ENCODE results near the gene POLA2. TPM values are rescaled to one million over a fixed set of nuclear protein-coding genes. Genes with fewer than 3 reads are reported as not detected.
A peak's percentile ranks its signal among the peaks of the same experiment; 100 is the strongest.

The POLA2 gene
- total and polyA plus RNA-seq, 9 of the 15 experiments (the other 6 are each of a cell fraction or from before 2014, with no cell fraction given) = 2.7 to 134 (median 44.4) TPM

DNA sequence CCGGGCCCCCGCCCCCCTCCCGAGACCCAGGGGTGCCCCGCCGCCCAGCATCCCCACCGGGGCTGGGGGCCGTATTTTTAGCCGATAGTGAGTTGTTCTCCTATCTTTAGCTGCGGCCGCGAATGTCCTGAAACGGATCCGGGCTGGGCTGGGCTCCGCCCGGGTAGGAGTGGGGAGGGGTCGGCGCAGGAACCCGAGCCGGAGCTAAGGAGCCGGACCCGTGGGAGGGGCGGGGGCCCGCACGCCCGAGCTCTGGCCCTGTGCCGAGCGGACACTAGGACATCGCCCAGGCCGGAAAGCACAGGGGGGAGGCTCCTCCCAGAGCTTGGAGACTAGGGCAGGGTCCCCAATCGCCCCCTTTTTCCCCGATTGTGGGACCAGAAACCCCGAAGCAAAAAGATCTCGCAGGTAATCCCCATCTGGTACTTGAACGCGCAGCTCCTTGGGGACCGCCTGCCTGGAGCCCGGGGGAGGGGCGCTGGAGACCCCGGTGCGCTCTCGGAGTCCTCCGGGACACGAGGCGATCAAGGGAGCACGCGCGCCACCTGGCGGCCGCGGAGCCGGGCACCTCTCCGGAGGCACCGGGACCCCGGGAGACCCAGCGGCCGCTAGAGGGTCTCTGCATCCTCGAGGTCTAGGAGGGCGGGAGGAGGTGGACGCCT lies 53.6 kb downstream of the POLA2 start (continued):
- TF ChIP-seq, protein P1, sequence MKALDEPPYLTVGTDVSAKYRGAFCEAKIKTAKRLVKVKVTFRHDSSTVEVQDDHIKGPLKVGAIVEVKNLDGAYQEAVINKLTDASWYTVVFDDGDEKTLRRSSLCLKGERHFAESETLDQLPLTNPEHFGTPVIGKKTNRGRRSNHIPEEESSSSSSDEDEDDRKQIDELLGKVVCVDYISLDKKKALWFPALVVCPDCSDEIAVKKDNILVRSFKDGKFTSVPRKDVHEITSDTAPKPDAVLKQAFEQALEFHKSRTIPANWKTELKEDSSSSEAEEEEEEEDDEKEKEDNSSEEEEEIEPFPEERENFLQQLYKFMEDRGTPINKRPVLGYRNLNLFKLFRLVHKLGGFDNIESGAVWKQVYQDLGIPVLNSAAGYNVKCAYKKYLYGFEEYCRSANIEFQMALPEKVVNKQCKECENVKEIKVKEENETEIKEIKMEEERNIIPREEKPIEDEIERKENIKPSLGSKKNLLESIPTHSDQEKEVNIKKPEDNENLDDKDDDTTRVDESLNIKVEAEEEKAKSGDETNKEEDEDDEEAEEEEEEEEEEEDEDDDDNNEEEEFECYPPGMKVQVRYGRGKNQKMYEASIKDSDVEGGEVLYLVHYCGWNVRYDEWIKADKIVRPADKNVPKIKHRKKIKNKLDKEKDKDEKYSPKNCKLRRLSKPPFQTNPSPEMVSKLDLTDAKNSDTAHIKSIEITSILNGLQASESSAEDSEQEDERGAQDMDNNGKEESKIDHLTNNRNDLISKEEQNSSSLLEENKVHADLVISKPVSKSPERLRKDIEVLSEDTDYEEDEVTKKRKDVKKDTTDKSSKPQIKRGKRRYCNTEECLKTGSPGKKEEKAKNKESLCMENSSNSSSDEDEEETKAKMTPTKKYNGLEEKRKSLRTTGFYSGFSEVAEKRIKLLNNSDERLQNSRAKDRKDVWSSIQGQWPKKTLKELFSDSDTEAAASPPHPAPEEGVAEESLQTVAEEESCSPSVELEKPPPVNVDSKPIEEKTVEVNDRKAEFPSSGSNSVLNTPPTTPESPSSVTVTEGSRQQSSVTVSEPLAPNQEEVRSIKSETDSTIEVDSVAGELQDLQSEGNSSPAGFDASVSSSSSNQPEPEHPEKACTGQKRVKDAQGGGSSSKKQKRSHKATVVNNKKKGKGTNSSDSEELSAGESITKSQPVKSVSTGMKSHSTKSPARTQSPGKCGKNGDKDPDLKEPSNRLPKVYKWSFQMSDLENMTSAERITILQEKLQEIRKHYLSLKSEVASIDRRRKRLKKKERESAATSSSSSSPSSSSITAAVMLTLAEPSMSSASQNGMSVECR (CRISPR knock-in tag; IDR thresholded peaks at IDR 0.05) = peak; percentile 18
- TF ChIP-seq EHMT2 (IDR thresholded peaks at IDR 0.05) (no peak), KLF16 (IDR thresholded peaks at IDR 0.05) (0 out of 2 replicates have a peak, but pooled peaks have one; percentile 30), ZNF263 (CRISPR knock-in tag; IDR thresholded peaks at IDR 0.05; ENCODE audit: borderline replicate concordance) (peak; percentile 33; the same call in 1 of the 2 replicates), EWSR1 (IDR thresholded peaks at IDR 0.05; ENCODE audit: borderline replicate concordance, low read depth, partially characterized antibody) (no peak), ZC3H11A (IDR thresholded peaks at IDR 0.05; ENCODE audit: low read depth, low read length) (no peak), CCNT2 (IDR thresholded peaks at IDR 0.05; ENCODE audit: borderline replicate concordance, extremely low read depth, insufficient read length, low read depth, low read length) (peak; percentile 77), NFIC (IDR thresholded peaks at IDR 0.05) (peak; percentile 90), L3MBTL2 (IDR thresholded peaks at IDR 0.05) (peak; percentile 87), ZNF384 (IDR thresholded peaks at IDR 0.05; ENCODE audit: low read depth, low read length) (0 out of 2 replicates have a peak, but pooled peaks have one; percentile 14), BRD9 (IDR thresholded peaks at IDR 0.05; ENCODE audit: low read depth, partially characterized antibody) (peak; percentile 37)
- TF ChIP-seq, protein P2, sequence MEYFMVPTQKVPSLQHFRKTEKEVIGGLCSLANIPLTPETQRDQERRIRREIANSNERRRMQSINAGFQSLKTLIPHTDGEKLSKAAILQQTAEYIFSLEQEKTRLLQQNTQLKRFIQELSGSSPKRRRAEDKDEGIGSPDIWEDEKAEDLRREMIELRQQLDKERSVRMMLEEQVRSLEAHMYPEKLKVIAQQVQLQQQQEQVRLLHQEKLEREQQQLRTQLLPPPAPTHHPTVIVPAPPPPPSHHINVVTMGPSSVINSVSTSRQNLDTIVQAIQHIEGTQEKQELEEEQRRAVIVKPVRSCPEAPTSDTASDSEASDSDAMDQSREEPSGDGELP (CRISPR knock-in tag; IDR thresholded peaks at IDR 0.05; ENCODE audit: borderline replicate concordance) = peak; percentile 48; the same call in 1 of the 2 replicates
- TF ChIP-seq, protein P3, sequence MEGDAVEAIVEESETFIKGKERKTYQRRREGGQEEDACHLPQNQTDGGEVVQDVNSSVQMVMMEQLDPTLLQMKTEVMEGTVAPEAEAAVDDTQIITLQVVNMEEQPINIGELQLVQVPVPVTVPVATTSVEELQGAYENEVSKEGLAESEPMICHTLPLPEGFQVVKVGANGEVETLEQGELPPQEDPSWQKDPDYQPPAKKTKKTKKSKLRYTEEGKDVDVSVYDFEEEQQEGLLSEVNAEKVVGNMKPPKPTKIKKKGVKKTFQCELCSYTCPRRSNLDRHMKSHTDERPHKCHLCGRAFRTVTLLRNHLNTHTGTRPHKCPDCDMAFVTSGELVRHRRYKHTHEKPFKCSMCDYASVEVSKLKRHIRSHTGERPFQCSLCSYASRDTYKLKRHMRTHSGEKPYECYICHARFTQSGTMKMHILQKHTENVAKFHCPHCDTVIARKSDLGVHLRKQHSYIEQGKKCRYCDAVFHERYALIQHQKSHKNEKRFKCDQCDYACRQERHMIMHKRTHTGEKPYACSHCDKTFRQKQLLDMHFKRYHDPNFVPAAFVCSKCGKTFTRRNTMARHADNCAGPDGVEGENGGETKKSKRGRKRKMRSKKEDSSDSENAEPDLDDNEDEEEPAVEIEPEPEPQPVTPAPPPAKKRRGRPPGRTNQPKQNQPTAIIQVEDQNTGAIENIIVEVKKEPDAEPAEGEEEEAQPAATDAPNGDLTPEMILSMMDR (IDR thresholded peaks at IDR 0.05 in 2 of 3, conservative IDR thresholded peaks at IDR 0.05 in 1 of 3; ENCODE audit: insufficient read depth in 2 of 3, low read depth in 1 of 3, low read length in 3 of 3) = peak; percentile 96 to 98 (median 98)
- TF ChIP-seq, protein P4, sequence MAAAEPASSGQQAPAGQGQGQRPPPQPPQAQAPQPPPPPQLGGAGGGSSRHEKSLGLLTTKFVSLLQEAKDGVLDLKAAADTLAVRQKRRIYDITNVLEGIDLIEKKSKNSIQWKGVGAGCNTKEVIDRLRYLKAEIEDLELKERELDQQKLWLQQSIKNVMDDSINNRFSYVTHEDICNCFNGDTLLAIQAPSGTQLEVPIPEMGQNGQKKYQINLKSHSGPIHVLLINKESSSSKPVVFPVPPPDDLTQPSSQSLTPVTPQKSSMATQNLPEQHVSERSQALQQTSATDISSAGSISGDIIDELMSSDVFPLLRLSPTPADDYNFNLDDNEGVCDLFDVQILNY (CRISPR knock-in tag; IDR thresholded peaks at IDR 0.05) = 0 out of 2 replicates have a peak, but pooled peaks have one; percentile 16
- TF ChIP-seq, protein P5, sequence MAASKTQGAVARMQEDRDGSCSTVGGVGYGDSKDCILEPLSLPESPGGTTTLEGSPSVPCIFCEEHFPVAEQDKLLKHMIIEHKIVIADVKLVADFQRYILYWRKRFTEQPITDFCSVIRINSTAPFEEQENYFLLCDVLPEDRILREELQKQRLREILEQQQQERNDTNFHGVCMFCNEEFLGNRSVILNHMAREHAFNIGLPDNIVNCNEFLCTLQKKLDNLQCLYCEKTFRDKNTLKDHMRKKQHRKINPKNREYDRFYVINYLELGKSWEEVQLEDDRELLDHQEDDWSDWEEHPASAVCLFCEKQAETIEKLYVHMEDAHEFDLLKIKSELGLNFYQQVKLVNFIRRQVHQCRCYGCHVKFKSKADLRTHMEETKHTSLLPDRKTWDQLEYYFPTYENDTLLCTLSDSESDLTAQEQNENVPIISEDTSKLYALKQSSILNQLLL (CRISPR knock-in tag; IDR thresholded peaks at IDR 0.05; ENCODE audit: borderline replicate concordance) = no peak
